Endothelial cell (in vitro differentiated cells): ENCODE results near the gene CCND3. TPM values are rescaled to one million over a fixed set of nuclear protein-coding genes. Genes with fewer than 3 reads are reported as not detected.

Experiments
- DNase-seq: peaks from one replicate; pipeline ENCODE4 v3.0.0; 2021; ENCODE audit warnings: low spot score
- H3K27ac Mint-ChIP-seq: one replicate; pipeline ENCODE4 v1.8.0; 2021; ENCODE audit warnings: mixed read lengths, inconsistent platforms; ENCODE audit not compliant: unreplicated experiment
- H3K27me3 Mint-ChIP-seq: one replicate; pipeline ENCODE4 v1.8.0; 2021; ENCODE audit warnings: mild to moderate bottlenecking, moderate library complexity, mixed read lengths, inconsistent platforms; ENCODE audit not compliant: unreplicated experiment
- H3K36me3 Mint-ChIP-seq: one replicate; pipeline ENCODE4 v1.8.0; 2021; ENCODE audit warnings: mild to moderate bottlenecking, low read depth, mixed read lengths, inconsistent platforms; ENCODE audit not compliant: unreplicated experiment
- H3K4me1 Mint-ChIP-seq: one replicate; pipeline ENCODE4 v1.8.0; 2021; ENCODE audit warnings: mild to moderate bottlenecking, mixed read lengths, inconsistent platforms; ENCODE audit not compliant: unreplicated experiment
- H3K4me3 Mint-ChIP-seq: one replicate; pipeline ENCODE4 v1.8.0; 2021; ENCODE audit warnings: mild to moderate bottlenecking, mixed read lengths, inconsistent platforms; ENCODE audit not compliant: unreplicated experiment
- H3K9me3 Mint-ChIP-seq: one replicate; pipeline ENCODE4 v1.8.0; 2021; ENCODE audit warnings: mixed read lengths, inconsistent platforms; ENCODE audit not compliant: unreplicated experiment
- CTCF ChIP-seq: fragments of 200-600 bp; sonication (generic); IDR thresholded peaks from one replicate; pipeline ENCODE4 v1.5.0; 2021; ENCODE audit warnings: antibody characterized with exemption; ENCODE audit not compliant: unreplicated experiment
- total RNA-seq: library from RNA; stranded (reverse); fragmentation: NEBNext Ultra II Directional; extraction: Animal tissue kit (Norgen Biotek cat#: 25700); gene quantifications from one replicate; pipeline ENCODE4 v1.2.1, GENCODE V29; 2021; ENCODE audit not compliant: unreplicated experiment

The CCND3 gene
- total RNA-seq, 1 donor from 2014 or later, result 39.3 TPM

GRCh38 chr6:41940759-41941279, 789 bp downstream of the CCND3 start:
- H3K36me3 Mint-ChIP-seq, result peaks cover 9% of the 10 kb centered on the region
- peaks cover 6% of the 10 kb centered on the region for H3K27me3 Mint-ChIP-seq
- H3K27ac Mint-ChIP-seq, result peak overlapping the region; percentile 80
- DNase-seq, result peak; percentile 46
- peaks cover 32% of the 10 kb centered on the region for H3K4me1 Mint-ChIP-seq
- peak overlapping the region; percentile 93 for H3K4me3 Mint-ChIP-seq
- no peak for TF ChIP-seq CTCF
- no peaks in the 10 kb centered on the region for H3K9me3 Mint-ChIP-seq

- Mint-ChIP-seq H3K4me1 (peaks cover 32% of the 10 kb centered on the region), H3K36me3 (peaks cover 9% of the 10 kb centered on the region), H3K27me3 (peaks cover 6% of the 10 kb centered on the region), H3K27ac (peak overlapping the region; percentile 80), H3K4me3 (peak overlapping the region; percentile 93), H3K9me3 (no peaks in the 10 kb centered on the region)
- TF ChIP-seq CTCF, result no peak
- DNase-seq, result no peak
Observed at GRCh38 chr6:41939848-41940758, 1.5 kb downstream of the CCND3 start.

- Mint-ChIP-seq H3K27me3 (peaks cover 6% of the 10 kb centered on the region), H3K36me3 (peaks cover 14% of the 10 kb centered on the region), H3K9me3 (no peaks in the 10 kb centered on the region), H3K4me1 (peaks cover 32% of the 10 kb centered on the region), H3K27ac (peak overlapping the region; percentile 80), H3K4me3 (peak overlapping the region; percentile 93)
- peak; percentile 28 for DNase-seq
- TF ChIP-seq CTCF, result no peak
Observed at GRCh38 chr6:41939176-41939847, 2.3 kb downstream of the CCND3 start.

GRCh38 chr6:41938590-41939175, 2.9 kb downstream of the CCND3 start:
- no peak for DNase-seq
- Mint-ChIP-seq H3K4me1 (peaks cover 32% of the 10 kb centered on the region), H3K27ac (peak overlapping the region; percentile 54), H3K9me3 (no peaks in the 10 kb centered on the region), H3K4me3 (peak overlapping the region; percentile 78), H3K36me3 (peaks cover 16% of the 10 kb centered on the region), H3K27me3 (peaks cover 6% of the 10 kb centered on the region)
- no peak for TF ChIP-seq CTCF
